GM21447 (cell line): ENCODE measurements around the gene OTUD7B.
"Not testable (repeated sequence)": the region's sequence is repeated elsewhere in the genome, so short reads cannot be mapped to it uniquely, and the experiment has no call there.

Experiments used
- ATAC-seq: cut with Tn5 transposase; IDR thresholded peaks from one replicate; pipeline ENCODE4 v1.9.1; 2021; ENCODE audit not compliant: unreplicated experiment

The OTUD7B gene

GRCh38 chr1:149957548-149957947 lies 53.0 kb downstream of the OTUD7B start:
- not testable (repeated sequence) for ATAC-seq

- no peak for ATAC-seq
Observed at GRCh38 chr1:149949911-149950310, 60.6 kb downstream of the OTUD7B start.

- ATAC-seq = no peak
Observed at GRCh38 chr1:149945206-149945605, 65.3 kb downstream of the OTUD7B start.

GRCh38 chr1:149942885-149943284 lies 67.6 kb downstream of the OTUD7B start:
- ATAC-seq = no peak

GRCh38 chr1:149942207-149942606 lies 68.3 kb downstream of the OTUD7B start:
- ATAC-seq = no peak

GRCh38 chr1:149940427-149940826 lies 70.1 kb downstream of the OTUD7B start:
- no peak for ATAC-seq

GRCh38 chr1:149938668-149939003 lies 71.9 kb downstream of the OTUD7B start:
- not testable (repeated sequence) for ATAC-seq

- ATAC-seq = no peak
Observed at GRCh38 chr1:149937759-149938158, 72.8 kb downstream of the OTUD7B start.

GRCh38 chr1:149936992-149937705 lies 73.4 kb downstream of the OTUD7B start:
- ATAC-seq = no peak

GRCh38 chr1:149936170-149936991 lies 74.1 kb downstream of the OTUD7B start, which contains the start of gene MTMR11:
MTMR11 (minus strand) TSS chr1:149936879; CDS start chr1:149936647, 232 bp downstream.
- ATAC-seq = no peak

- no peak for ATAC-seq
Observed at GRCh38 chr1:149934356-149934755, 76.2 kb downstream of the OTUD7B start.

GRCh38 chr1:149933208-149933607 lies 77.3 kb downstream of the OTUD7B start:
- no peak for ATAC-seq

- no peak for ATAC-seq
Observed at GRCh38 chr1:149932474-149932873, 78.1 kb downstream of the OTUD7B start.

GRCh38 chr1:149931212-149931790 lies 79.2 kb downstream of the OTUD7B start:
- ATAC-seq = no peak

GRCh38 chr1:149929856-149930255 lies 80.7 kb downstream of the OTUD7B start:
- ATAC-seq = no peak

- ATAC-seq = no peak
Observed at GRCh38 chr1:149928401-149928724, 82.2 kb downstream of the OTUD7B start.

GRCh38 chr1:149927563-149928400 lies 82.7 kb downstream of the OTUD7B start, which contains the start of gene SF3B4:
SF3B4 (minus strand) TSS chr1:149927803; CDS start chr1:149927759, 44 bp downstream.
- ATAC-seq = peak; percentile 90

GRCh38 chr1:149927056-149927562 lies 83.4 kb downstream of the OTUD7B start:
- ATAC-seq = no peak

GRCh38 chr1:149926296-149926695 lies 84.2 kb downstream of the OTUD7B start:
- no peak for ATAC-seq

- no peak for ATAC-seq
Observed at GRCh38 chr1:149925751-149926150, 84.8 kb downstream of the OTUD7B start.

GRCh38 chr1:149925345-149925744 lies 85.2 kb downstream of the OTUD7B start:
- ATAC-seq = no peak
